Breast epithelium (tissue), 4 donors: ENCODE measurements around the gene CFAP97. TPM values are rescaled to one million over a fixed set of nuclear protein-coding genes. Genes with fewer than 3 reads are reported as not detected.
"Not testable (repeated sequence)": the region's sequence is repeated elsewhere in the genome, so short reads cannot be mapped to it uniquely, and the experiment has no call there.

Experiments used
- DNase-seq, 2 donors: peaks; one replicate each; pipeline ENCODE4 v3.0.0-alpha.2; 2019; ENCODE audit warnings: low spot score in 2 of 2
- H3K27ac ChIP-seq, 2 donors: fragments of 200-600 bp; sonication (generic) in 1 of 2; one replicate each; pipeline ENCODE4 v1.5.1; 2016 to 2019; ENCODE audit warnings: mild to moderate bottlenecking in 1 of 2
- H3K27me3 ChIP-seq, 2 donors: fragments of 200-600 bp; sonication (generic) in 1 of 2; one replicate each; pipeline versions ENCODE4 v1.5.1 to v1.6.0; 2017 to 2019; ENCODE audit warnings: control low read depth in 1 of 2, mild to moderate bottlenecking in 1 of 2
- H3K36me3 ChIP-seq: fragments of 200-600 bp; one replicate; pipeline ENCODE4 v1.5.1; 2019
- H3K4me1 ChIP-seq, 2 donors: fragments of 200-600 bp; sonication (generic); one replicate each; pipeline ENCODE4 v1.5.1; 2016 to 2019; ENCODE audit warnings: control low read depth in 1 of 2
- H3K4me3 ChIP-seq, 3 donors: fragments of 200-600 bp; sonication (generic); 1 replicate in 2 of 3; 2 replicates in 1 of 3; pipeline ENCODE4 v1.5.1; 2016 to 2019; ENCODE audit warnings: mild to moderate bottlenecking in 3 of 3, moderate library complexity in 2 of 3
- H3K9me3 ChIP-seq, 2 donors: fragments of 200-600 bp; sonication (generic) in 1 of 2; one replicate each; pipeline ENCODE4 v1.5.1; 2016 to 2019; ENCODE audit warnings: control low read depth in 1 of 2
- POLR2A ChIP-seq: fragments of 450-650 bp; IDR thresholded peaks from one replicate; pipeline ENCODE4 v1.6.1; 2016; ENCODE audit warnings: antibody characterized with exemption, mild to moderate bottlenecking, moderate library complexity
- POLR2AphosphoS5 ChIP-seq, 3 donors: sonication (generic); formaldehyde crosslinking; IDR thresholded peaks; one replicate each; pipeline ENCODE4 v1.6.1; 2017; ENCODE audit warnings: antibody characterized with exemption in 3 of 3
- intact Hi-C: fragments of 100-400 bp; cut with DNase I; formaldehyde crosslinking; loops from one replicate; pipeline ENCODE4 v1.15.1; 2023; ENCODE audit warnings: low total_unique reads
- total RNA-seq, 3 donors: library from RNA; depleted of rRNA; stranded (reverse); fragments of >200 nt; gene quantifications; one replicate each; pipeline ENCODE4 v1.1.0, GENCODE V29; 2016
- TF ChIP-seq, protein P1 (sequence below), 3 donors: fragments of 450-650 bp; IDR thresholded peaks; one replicate each; pipeline ENCODE4 v1.5.1; 2016 to 2017; ENCODE audit warnings: antibody characterized with exemption in 3 of 3, mild to moderate bottlenecking in 3 of 3, moderate library complexity in 3 of 3

CFAP97 gene
- total RNA-seq, 3 donors from 2014 or later: 36.6 to 42.4 (median 38.0) TPM

DNA sequence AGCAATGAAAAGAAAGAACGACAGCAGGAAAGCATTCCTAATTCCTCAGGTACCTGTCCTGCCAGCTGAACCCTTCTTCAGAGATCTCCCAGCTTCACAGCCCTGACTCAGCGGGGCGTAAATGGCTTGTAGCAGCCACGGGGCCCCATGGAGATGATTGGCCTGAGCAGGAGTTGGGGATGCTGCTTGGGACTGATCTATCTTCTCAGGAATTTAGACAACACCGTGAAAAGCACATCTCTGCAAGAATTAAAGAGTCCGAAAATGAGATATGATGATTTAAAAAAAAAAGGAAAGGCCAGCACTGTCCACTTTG is 83.2 kb downstream of the CFAP97 start:
- Histone ChIP-seq H3K4me3 (no peak overlapping the region), H3K9me3 (no peaks in the 10 kb centered on the region), H3K36me3 (no peaks in the 10 kb centered on the region), H3K4me1 (no peaks in the 10 kb centered on the region), H3K27me3 (no peaks in the 10 kb centered on the region), H3K27ac (no peak overlapping the region)
- TF ChIP-seq POLR2AphosphoS5 (IDR thresholded peaks at IDR 0.05): no peak
- TF ChIP-seq POLR2A: no peak
- TF ChIP-seq, protein P1, sequence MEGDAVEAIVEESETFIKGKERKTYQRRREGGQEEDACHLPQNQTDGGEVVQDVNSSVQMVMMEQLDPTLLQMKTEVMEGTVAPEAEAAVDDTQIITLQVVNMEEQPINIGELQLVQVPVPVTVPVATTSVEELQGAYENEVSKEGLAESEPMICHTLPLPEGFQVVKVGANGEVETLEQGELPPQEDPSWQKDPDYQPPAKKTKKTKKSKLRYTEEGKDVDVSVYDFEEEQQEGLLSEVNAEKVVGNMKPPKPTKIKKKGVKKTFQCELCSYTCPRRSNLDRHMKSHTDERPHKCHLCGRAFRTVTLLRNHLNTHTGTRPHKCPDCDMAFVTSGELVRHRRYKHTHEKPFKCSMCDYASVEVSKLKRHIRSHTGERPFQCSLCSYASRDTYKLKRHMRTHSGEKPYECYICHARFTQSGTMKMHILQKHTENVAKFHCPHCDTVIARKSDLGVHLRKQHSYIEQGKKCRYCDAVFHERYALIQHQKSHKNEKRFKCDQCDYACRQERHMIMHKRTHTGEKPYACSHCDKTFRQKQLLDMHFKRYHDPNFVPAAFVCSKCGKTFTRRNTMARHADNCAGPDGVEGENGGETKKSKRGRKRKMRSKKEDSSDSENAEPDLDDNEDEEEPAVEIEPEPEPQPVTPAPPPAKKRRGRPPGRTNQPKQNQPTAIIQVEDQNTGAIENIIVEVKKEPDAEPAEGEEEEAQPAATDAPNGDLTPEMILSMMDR (IDR thresholded peaks at IDR 0.05): no peak
- intact Hi-C loops: no loop called here
- DNase-seq: no peak

DNA sequence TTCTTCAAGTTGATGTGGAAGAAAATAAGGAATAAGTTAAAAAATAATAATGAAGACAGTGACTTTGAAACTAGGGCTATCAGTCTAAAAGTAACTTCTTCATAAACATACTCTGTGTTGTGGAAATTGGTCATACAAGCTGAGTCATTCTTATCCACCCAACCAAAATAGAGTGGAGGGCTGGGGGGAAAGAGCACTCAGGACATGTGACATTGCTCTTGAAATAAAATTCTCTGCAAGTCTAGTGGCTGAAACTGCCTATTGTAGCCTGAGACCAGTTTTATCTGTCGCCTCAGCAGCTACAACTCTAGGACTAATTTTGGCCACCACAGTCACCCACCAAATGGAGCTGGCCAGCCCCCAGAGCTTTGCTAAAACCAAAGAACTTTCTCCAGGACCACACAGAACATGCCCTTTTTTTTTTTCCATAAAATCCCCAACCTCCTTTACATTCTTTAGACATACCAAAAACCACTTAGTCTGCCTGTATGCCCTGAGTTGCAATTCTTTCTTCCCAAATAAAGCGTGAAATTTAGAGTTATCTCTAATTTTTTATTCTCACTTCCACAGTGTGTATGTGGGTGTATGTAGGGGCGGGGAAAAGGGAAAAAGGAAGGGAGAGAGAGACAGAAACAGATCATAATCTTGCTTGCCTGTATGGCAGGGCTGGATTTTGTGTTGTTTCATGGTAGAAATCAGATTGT is 83.7 kb downstream of the CFAP97 start:
- intact Hi-C loops: no loop called here
- Histone ChIP-seq H3K36me3 (no peaks in the 10 kb centered on the region), H3K27ac (no peak overlapping the region), H3K4me3 (no peak overlapping the region), H3K4me1 (no peaks in the 10 kb centered on the region), H3K27me3 (no peaks in the 10 kb centered on the region), H3K9me3 (no peaks in the 10 kb centered on the region)
- TF ChIP-seq POLR2A: no peak
- TF ChIP-seq POLR2AphosphoS5 (IDR thresholded peaks at IDR 0.05): no peak
- TF ChIP-seq, protein P1 (IDR thresholded peaks at IDR 0.05): no peak
- no peak for DNase-seq

DNA sequence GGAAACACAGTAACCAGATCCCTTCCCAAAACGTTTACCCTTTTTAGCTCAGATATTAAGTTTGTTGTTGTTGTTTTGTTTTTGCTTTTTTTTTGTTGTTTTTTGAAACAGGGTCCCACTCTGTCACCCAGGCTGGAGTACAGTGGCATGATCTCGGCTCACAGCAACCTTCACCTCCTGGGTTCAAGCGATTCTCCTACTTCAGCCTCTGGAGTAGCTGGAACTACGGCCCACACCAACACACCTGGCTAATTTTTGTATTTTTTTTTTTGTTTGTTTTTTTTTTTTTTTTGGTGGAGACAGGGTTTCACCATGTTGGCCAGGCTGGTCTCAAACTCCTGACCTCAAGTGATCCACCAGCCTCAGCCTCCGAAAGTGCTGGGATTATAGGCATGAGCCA is 84.3 kb downstream of the CFAP97 start:
- H3K27ac ChIP-seq, intact Hi-C loops, H3K4me3 ChIP-seq: not testable (repeated sequence)

DNA sequence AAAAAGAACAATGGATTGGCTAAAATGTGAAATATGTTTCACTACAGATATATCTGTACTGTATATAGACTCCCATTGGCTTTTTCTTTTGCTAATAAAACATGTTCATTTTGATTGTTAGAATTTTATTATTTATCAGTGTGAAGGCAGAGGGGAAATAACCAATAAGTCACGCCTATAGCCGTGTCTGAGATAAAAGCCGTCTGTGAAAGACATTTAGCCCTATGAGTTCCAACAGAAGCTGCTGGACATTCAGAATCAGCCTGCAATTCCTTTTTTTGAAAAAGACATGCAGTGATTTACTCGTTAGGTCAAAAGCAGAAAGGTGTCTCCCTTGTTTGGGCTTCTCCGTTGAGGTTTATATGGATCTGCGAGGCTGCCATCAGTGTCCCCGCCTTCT is 84.9 kb downstream of the CFAP97 start:
- H3K27ac ChIP-seq: no peak overlapping the region
- H3K9me3 ChIP-seq: no peaks in the 10 kb centered on the region
- no peaks in the 10 kb centered on the region for H3K36me3 ChIP-seq
- no peak for TF ChIP-seq POLR2AphosphoS5 (IDR thresholded peaks at IDR 0.05)
- no peak for TF ChIP-seq POLR2A
- no peak for DNase-seq
- H3K4me1 ChIP-seq: no peaks in the 10 kb centered on the region
- H3K27me3 ChIP-seq: no peaks in the 10 kb centered on the region
- intact Hi-C loops: no loop called here
- H3K4me3 ChIP-seq: no peak overlapping the region

More for the DNA sequence above, 84.3 kb downstream of the CFAP97 start:
- not testable (repeated sequence) for H3K36me3 ChIP-seq, H3K27me3 ChIP-seq, H3K4me1 ChIP-seq, DNase-seq, H3K9me3 ChIP-seq

DNA sequence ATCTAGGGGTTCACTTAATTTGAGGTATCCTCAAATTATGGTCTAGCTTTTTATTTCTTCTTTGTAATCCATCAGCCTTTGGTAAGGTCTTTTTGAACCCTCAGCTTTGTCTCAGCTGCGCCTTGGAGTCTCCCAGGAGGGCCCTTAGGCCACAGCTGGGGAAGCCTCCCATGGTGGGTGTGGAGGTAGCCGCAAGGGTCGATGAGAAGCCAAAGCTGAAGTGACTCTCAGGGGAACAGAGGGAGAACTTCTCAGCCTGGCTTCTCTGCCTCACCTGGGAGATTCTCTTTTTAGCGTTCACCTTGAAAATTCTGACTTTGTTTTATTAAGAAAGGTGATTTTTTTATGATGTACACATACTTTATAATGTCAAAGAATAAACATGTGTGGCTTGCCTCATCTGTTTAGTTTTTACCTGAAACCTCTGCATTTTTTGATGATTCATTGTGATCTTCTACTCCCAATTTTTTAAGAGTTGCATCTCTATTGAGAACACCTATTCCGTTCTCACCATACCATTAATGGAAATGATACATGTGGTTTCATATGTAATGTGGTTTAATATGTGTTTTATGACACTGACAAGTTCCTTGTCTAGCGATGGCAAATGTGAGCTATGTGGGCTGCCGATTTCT is 86.4 kb downstream of the CFAP97 start:
- Histone ChIP-seq H3K27ac (no peak overlapping the region), H3K4me3 (no peak overlapping the region), H3K36me3 (no peaks in the 10 kb centered on the region), H3K27me3 (no peaks in the 10 kb centered on the region), H3K9me3 (no peaks in the 10 kb centered on the region), H3K4me1 (no peaks in the 10 kb centered on the region)
- intact Hi-C loops: no loop called here
- no peak for DNase-seq
- no peak for TF ChIP-seq POLR2A
- no peak for TF ChIP-seq POLR2AphosphoS5 (IDR thresholded peaks at IDR 0.05)
- TF ChIP-seq, protein P1 (IDR thresholded peaks at IDR 0.05): no peak

DNA sequence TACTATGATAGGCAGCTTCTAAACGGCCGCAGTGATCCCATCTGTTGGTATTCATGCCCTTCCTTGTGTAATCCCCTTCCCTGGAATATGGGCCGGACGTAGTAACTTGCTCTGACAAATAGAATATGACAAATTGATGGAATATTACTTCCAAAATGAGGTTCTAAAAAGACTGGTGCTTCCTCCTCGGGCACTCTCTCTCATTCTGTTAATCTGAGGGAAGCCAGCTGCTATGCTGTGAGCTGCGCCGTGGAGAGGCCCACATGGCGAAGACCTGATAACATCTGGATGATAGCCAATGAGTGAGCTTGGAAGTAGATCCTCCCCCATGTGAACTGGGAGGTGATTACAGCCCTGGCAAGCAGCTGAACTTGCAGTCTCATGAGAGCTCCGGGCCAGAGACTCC is 88.0 kb downstream of the CFAP97 start:
- Histone ChIP-seq H3K36me3 (no peaks in the 10 kb centered on the region), H3K4me1 (no peaks in the 10 kb centered on the region), H3K27me3 (no peaks in the 10 kb centered on the region), H3K27ac (no peak overlapping the region), H3K9me3 (no peaks in the 10 kb centered on the region), H3K4me3 (no peak overlapping the region)
- DNase-seq: no peak
- TF ChIP-seq, protein P1 (IDR thresholded peaks at IDR 0.05): no peak
- TF ChIP-seq POLR2A: no peak
- no peak for TF ChIP-seq POLR2AphosphoS5 (IDR thresholded peaks at IDR 0.05)
- intact Hi-C loops: no loop called here
